ENCODE measurements around the gene FKBP2.
"Not testable (repeated sequence)": the region's sequence is repeated elsewhere in the genome, so short reads cannot be mapped to it uniquely, and the experiment has no call there.

Gene FKBP2

DNA sequence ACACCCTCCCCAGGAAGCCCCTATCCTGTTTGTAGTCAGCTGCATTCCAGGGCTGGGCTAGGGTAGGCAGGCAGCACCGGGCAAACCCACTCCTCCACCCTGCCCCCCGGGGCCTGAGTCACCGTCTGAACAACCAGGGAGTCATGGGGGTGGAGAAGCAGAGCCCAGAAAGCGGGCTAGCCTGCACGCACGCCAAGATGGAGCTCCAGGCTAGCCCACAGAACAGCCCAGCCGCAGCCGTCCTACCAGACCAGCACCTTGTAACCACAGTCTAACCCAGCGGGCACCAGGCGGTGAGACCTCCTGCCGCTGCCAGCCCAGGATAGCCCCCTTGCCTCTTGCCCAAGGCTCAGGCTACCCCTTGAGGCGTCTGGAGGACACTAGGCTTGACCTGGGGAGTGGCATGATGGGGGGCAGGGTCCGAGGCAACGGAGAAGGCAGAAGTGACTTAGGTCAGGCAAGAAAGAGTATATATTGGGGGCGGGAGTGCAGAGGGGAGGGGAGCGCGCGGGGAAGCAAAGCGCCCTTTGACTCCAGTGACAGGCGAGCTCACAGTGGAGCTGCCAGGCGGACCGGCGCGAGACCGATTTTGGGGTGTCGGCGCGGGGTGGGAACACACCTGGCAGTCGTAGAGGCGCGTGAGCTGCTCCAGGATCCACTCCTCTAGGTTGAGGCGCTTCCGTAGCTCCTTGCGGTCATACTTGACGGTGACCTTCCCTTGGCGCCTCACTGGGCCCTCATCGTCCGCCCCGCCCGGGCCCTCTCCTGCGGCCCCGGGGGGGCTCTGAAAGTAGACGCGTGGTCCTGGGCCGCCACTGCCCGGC is 5.1 kb downstream of the FKBP2 start:
- DNase-seq: peak; percentile 89
- in situ Hi-C loops (cut with HindIII; ENCODE audit: low pct_ligation_motif_present, low pct_unique_long_range_greater_than_20kb, low sequenced_read_pairs): no loop called here

DNA sequence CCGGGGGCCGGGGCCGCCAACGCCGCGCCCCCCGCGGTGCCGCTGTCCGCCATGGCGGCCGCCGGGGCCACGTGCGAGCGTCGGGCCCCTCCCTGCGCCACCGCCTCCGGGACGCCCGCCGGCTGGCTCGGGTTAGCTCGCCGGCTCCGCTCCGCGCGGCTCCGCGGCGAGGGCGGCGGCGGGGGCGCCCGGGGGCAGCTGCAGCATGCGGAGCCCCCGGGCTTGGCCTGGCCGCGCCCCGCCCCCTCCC is 5.7 kb downstream of the FKBP2 start:
- DNase-seq; in situ Hi-C loops (cut with HindIII; ENCODE audit: low pct_ligation_motif_present, low pct_unique_long_range_greater_than_20kb, low sequenced_read_pairs): not testable (repeated sequence)

DNA sequence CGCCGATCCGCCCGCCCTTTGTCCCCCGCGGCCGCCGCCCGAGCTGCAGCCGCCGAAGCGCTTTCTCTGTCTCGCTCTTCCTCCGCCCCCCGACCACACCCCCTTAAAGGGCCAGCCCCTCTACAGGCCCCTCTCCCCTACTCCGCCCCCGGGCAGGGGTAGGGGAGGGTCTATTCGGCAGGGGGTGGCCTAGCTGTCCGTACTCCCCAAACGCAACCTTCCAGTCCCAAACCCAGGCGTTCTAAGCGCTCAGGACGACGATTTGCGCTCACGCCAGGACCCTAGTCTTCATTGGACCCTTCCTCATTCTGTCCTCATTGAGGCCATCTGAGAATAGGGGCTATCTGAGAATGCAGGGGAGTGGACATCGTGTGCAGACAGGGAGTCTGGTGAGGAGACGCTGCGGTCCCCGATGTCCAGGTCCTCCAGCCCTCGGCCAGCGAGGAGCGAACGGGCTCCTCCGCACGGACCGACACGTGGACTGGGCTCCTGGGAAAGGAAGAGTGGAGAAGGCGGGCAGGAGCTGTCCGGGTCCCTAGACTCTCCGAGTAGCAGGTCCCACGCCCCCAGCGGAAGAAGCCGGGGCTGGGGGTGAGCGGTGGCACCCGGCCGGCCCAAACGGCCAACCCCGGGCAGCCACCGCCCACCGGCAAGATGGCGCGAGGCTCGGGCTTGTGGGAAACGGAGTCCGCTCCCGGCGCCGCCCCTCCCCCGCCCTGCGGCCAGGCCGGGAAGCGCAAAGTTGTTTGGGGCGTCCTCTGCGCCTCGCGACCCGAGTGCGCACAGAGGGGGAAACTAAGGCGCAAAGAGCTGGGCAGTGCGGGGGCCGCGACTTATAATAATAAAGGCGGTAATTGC is 6.2 kb downstream of the FKBP2 start, which contains the start of gene PPP1R14B:
TSS of gene PPP1R14B (minus strand) at position 73 of the 858 bp plus-strand sequence. CDS start 270 bp downstream, outside the sequence.
- peak; percentile 83 for DNase-seq
- in situ Hi-C loops (cut with HindIII; ENCODE audit: low pct_ligation_motif_present, low pct_unique_long_range_greater_than_20kb, low sequenced_read_pairs): no loop called here

DNA sequence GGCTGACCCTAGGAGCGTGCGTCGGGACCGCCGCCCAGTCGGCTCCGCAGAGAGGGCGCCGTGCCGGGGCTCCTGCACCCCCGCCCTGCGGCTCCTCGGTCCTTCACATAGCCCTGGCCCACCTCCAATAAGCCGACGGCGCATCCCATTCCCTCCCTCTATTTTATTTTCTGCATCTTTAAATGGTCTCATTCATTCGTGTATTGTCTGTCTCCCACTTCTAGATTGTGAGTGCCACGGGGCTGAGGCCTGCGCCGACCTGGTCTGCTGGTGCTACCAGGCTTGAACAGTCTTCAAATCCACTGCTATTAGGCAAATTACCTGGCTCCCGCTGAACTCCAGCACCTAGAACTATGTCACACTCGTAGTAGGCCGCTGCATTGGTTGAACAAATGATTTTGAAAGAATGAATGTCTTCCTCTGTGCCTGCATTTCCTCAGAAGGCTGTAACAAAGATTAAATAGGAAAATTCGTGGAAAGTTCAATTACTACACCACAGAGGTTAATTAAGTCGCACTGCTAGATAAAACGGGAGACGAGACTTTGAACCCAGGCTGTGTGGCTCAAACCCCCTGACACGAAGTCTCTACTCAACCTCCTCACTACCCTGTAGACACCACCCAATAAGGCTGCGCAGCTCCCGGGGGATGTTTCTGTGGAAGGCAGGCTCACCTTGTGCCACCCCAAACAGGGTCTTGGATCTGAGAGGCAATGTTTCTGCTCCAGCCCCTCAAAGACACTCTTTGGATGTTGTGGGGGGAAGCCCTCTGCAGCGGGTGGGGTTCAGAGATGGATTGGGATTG is 7.0 kb downstream of the FKBP2 start:
- no peak for DNase-seq
- in situ Hi-C loops (cut with HindIII; ENCODE audit: low pct_ligation_motif_present, low pct_unique_long_range_greater_than_20kb, low sequenced_read_pairs): no loop called here

DNA sequence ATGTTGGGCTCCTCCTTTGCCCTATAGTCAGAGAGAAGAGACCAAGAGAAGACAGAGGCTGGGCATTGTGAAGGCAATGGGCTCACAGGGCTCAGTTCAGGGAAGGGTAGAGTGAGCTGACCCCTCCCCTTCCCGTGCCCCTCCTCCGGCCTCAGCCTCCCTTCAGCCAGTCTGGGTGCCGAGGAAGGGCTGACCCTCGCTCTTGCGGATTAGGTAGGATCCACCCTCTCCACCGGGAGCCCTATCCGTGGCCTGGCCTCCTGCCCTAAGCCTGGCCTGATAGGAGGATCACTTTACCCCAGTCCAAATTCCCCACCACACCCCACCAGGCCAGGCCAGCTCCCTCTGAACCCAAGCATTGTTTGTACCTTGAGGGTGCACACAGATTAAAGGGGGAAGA is 7.7 kb downstream of the FKBP2 start:
- no peak for DNase-seq
- in situ Hi-C loops (cut with HindIII; ENCODE audit: low pct_ligation_motif_present, low pct_unique_long_range_greater_than_20kb, low sequenced_read_pairs): no loop called here

DNA sequence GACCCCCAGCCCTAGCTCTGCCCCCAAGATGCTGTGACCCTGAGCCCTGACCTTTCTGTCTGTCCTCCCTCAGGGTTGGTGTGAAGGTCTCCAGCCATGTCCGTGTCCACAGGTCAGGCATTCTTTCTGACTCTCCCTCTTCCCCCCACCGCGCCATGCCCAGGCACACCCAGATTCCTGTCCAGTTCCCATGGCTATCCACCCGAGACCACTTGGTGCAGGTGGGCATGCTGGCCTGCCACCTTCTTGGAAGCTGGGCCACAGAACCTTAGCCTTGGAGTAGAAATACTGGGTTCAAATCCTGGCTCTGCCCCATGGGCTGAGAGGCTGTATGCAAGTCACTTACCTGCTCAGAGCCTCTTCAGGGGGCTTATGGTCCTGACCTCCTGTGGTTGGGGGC is 8.1 kb downstream of the FKBP2 start:
- in situ Hi-C loops (cut with HindIII; ENCODE audit: low pct_ligation_motif_present, low pct_unique_long_range_greater_than_20kb, low sequenced_read_pairs): no loop called here

DNA sequence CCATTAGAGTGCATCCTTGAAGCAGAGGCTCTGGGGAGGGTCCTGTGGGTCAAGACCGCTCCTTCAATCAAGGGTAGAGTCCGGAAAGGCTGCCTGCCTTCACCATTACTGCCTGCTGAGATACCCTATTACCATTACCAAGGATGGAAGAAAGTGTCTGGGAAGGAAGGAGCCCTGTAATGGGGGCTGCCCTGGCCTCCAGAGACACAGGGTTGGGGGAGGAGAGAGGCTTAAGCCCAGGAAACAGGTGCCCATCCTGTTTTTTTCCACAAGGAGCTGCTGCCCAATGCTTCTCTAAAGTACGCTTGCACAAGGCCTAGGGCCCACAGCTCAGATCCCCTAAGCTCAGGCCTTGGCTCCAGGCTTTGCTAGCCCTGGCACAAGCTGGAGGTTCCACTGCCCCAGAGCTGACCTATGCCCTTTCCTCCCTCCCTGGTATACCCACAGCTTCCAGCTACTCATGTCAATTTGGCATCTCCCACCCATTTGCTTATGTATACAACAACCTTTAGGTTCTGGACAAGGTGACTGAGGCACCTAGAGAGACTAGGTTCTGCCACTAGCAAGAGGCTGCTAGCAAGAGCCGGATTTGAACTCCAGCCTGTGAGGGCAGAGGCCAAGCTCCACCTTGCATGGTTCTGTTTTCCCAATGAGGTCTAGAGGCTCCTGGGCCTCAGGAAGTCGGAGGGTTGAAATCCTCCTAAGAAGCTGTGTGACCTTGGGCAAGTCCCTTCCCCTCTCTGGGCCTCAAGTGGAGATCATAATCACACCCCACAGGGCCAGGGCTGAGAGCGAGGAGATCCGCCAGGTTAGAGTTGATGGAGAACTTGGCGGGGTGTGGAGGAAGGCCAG is 8.9 kb downstream of the FKBP2 start:
- in situ Hi-C loops (cut with HindIII; ENCODE audit: low pct_ligation_motif_present, low pct_unique_long_range_greater_than_20kb, low sequenced_read_pairs): no loop called here

More for the DNA sequence above, 8.1 kb downstream of the FKBP2 start:
- DNase-seq: no peak

DNA sequence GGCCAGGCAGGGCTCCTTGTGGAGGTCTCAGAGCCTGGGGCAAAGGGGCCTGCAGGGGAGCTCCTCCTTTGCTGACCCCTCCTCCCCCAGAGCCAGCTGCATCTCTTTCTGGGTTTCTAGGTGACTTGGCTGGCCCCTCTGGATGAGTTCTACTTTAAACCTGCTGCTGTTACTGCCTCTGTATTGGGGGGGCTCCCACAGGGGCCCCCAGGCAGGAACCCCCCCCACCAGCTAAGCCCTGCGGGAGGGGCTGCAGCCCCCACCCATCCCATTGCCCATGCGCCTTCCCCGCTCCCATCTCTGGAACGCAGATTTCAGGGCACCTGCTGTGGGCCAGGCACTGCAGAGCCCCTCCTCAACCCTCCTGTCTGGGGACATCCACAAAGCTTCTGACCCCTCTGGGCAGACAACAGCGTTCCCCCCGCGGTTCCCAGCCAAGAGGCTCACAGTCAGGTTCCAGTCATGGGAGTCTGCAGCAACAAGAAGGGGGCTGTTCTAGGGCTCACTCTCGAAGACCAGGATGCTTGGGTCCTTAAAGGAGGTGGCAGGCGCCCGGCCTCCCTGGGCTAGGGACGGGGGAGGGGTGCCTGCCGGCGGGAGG is 9.6 kb downstream of the FKBP2 start:
- in situ Hi-C loops (cut with HindIII; ENCODE audit: low pct_ligation_motif_present, low pct_unique_long_range_greater_than_20kb, low sequenced_read_pairs): no loop called here
- DNase-seq: no peak

More for the DNA sequence above, 8.9 kb downstream of the FKBP2 start:
- DNase-seq: no peak

DNA sequence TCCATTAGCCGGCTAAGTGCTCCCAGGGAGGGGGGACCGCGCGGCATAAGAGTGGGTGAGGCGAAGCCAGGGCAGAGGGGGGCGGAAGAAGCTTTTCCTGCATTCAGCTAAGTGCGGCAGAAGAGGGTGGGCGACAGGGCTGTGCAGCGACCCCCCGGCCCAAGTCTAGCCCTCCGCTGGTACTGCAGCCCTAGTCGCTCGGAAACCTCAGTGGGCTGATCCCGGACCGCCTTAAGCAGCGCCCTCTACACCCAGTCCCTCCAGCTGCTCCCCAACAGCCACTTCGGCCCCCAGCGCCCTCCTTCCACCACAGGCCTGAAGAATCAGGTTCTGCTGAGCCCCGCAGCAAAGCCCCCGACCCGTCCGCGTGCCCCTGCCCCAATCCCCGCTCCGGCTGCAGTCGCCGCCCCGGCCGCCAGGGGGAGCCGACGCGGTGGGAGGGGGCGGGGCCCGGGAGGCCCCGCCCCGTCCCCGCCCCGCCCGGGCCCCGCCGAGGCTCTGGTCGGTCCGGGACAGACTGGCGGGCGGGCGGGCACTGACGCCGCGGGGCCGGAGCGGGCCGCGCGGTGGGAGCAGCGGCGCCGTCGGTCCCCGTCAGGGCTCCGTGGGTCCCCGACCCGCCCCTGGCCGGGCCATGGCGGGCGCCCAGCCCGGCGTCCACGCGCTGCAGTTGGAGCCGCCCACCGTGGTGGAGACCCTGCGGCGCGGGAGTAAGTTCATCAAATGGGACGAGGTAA is 10.3 kb downstream of the FKBP2 start, which contains the start of gene PLCB3:
TSS of gene PLCB3 (plus strand) at position 515 of the 737 bp plus-strand sequence. CDS start at position 635, 120 bp downstream.
- in situ Hi-C loops (cut with HindIII; ENCODE audit: low pct_ligation_motif_present, low pct_unique_long_range_greater_than_20kb, low sequenced_read_pairs): no loop called here
- peak; percentile 48 for DNase-seq

DNA sequence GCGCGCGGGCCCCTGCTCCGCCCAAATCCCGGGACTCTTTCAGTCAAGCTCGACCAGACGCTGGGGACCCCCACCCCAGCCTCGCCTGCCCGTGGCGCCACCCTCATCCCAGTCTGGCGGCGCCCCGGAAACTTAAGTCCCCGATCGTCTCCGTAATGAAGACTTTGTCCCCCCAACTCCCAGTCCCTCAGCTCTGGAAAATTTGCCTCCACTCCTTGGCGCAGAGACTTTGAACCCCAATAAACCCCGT is 10.8 kb downstream of the FKBP2 start:
- in situ Hi-C loops (cut with HindIII; ENCODE audit: low pct_ligation_motif_present, low pct_unique_long_range_greater_than_20kb, low sequenced_read_pairs): no loop called here
- DNase-seq: no peak

DNA sequence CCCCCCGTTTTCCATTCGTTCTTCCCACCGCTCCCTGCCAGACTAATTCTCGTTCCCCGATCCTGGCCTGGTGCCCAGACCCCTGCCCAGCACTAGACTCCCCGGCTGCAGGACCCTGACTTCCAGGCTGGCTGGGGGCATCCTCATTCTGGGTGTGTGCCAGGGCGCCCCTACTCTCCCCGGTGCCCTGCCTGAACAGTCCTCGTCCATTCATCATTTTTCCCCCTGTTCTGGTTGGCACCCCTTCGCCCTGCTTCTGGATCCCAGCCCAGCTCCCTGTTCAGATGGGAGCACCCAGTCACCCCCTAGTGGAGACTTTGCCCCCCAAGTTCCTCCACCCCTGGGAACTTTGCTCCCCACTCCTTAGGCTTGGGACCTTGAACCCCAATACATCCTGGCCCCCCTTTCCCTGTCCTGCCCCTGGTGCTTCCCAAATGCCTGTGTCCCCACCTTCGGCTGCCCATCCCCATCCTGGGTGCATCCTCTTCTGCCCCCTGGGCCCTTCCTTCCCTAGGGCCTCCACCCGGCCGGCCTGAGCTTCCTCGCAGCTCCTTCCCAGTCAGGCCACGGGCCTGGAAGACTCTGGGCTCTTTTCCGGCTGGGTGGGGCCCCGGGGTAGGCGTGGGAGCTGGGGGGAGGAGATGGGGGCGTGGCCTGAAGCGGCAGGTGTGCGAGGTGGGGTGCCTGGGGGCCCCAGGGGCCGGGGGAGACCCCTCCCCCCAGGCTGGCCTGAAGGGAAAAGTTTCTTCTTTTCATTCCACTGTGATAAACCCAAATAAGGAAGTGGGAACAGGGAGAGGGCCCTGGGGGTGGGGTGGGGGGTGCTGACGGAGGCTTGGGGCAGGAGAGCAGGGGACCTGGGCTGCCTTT is 11.3 kb downstream of the FKBP2 start:
- in situ Hi-C loops (cut with HindIII; ENCODE audit: low pct_ligation_motif_present, low pct_unique_long_range_greater_than_20kb, low sequenced_read_pairs): no loop called here
- DNase-seq: peak; percentile 65

DNA sequence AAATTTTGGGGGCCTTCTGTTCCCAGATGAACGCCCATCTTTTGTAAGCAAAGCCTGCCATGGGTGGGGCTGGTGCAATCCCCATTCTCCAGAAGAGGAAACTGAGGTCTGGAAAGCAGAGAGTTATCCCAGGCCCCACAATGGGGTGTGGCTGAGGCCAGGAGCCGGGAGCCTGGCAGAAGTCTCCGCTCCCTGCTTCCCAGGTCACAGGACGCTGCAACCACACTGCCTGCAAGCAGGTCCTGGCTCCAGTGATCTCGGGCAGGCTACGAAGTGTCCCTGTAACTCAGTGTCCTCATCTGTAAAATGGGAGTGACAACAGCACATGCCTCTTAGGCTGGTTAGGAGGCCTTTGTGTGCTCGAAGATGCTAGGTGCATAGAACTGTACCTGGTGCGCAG is 12.1 kb downstream of the FKBP2 start:
- DNase-seq: no peak
- in situ Hi-C loops (cut with HindIII; ENCODE audit: low pct_ligation_motif_present, low pct_unique_long_range_greater_than_20kb, low sequenced_read_pairs): no loop called here

DNA sequence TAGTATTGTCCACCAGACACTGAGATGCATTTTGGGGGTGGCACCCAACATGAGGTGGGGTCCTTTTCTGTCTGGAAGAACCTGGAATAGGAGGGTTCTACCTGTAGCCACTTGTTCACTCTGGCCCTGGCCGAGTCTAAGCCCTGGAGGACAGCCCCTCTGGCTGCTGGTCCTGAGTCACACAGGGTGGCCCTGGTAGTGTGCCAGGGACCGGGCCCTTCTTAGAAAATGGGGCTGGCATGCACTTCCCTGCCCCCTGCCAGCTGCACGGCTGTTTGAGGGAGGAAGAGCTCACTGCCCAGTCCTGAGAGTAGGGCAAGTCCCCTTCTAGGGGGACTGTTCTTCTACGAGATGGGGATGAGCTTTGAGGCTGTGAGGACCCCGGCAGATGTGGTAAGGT is 12.6 kb downstream of the FKBP2 start:
- no peak for DNase-seq
- in situ Hi-C loops (cut with HindIII; ENCODE audit: low pct_ligation_motif_present, low pct_unique_long_range_greater_than_20kb, low sequenced_read_pairs): no loop called here

DNA sequence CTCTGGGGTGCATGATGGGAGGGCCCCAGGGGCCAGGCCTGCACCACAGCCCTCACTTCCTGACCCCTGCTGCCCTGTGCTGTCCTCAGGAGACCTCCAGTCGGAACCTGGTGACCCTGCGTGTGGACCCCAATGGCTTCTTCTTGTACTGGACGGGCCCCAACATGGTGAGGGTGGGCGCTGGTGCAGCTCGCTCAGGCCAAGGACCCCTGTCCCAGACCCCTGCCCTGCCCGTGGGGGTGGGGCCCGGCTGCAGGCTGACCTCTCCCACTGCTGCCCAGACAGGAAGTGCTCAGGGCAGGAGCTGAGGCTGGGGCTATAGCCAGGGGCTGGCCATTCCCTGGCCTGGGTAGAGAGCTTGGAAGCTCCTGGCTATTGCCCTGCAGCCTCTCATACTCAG is 13.4 kb downstream of the FKBP2 start:
- in situ Hi-C loops (cut with HindIII; ENCODE audit: low pct_ligation_motif_present, low pct_unique_long_range_greater_than_20kb, low sequenced_read_pairs): no loop called here
- no peak for DNase-seq

DNA sequence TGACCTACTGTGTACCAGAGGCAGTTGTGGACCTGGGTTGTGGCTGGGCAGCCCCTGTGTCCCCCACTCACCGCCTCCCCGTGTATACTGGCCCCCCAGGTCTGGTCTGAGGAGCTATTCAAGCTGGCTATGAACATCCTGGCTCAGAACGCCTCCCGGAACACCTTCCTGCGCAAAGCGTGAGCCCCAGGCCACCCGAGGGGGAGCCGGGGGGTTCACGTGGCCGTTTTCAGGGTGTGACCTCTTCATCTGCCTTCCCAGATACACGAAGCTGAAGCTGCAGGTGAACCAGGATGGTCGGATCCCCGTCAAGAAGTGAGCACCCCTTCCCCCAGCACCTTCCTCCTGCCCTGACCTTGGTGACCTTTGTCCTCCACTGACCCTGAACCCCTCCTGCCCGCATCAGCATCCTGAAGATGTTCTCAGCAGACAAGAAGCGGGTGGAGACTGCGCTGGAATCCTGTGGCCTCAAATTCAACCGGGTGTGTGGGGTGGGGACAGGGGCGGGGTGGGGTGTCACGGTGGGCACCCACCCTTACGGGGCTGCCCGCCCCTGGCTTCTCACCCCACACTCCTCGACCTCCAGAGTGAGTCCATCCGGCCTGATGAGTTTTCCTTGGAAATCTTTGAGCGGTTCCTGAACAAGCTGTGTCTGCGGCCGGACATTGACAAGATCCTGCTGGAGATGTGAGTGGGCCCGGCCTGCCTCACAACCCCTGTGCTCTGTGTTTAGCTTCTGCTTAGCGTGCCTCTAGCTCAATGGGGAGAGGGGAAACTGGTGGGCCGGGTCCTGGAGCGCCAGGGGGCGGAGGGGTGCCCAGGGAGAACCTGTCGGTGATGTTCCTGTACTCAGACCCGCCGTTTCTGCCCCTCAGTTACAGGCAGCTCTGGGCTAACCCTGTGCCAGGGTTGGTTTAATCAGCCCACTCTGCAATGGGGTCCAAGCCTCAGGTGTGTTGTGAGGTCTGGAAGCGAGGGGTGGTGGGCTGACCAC is 14.5 kb downstream of the FKBP2 start:
- in situ Hi-C loops (cut with HindIII; ENCODE audit: low pct_ligation_motif_present, low pct_unique_long_range_greater_than_20kb, low sequenced_read_pairs): no loop called here
- DNase-seq: no peak
